PC-9 (cell line): ENCODE results near the gene FRMD6. TPM values are rescaled to one million over a fixed set of nuclear protein-coding genes. Genes with fewer than 3 reads are reported as not detected.
"Not testable (repeated sequence)": the region's sequence is repeated elsewhere in the genome, so short reads cannot be mapped to it uniquely, and the experiment has no call there.

Experiments
- BruUV-seq: library from RNA; stranded (reverse); fragments of 400-500 nt; replicated peaks from 2 replicates; lab custom pipeline; 2021; lab: Mats Ljungman, UMichigan
- CTCF ChIA-PET: fragments of 300-600 bp; sonication (Branson Sonifier 250); formaldehyde crosslinking; loops from one replicate; lab custom pipeline; 2022; ENCODE audit warnings: antibody characterized with exemption; lab: Charles Lee
- POLR2A ChIA-PET: fragments of 300-600 bp; sonication (Branson Sonifier 250); formaldehyde crosslinking; loops from one replicate; lab custom pipeline; 2022; ENCODE audit warnings: antibody characterized with exemption; ENCODE audit not compliant: unreplicated experiment; lab: Charles Lee
- DNase-seq, 2 experiments: peaks; one replicate each; pipeline versions ENCODE4 v3.0.0 to v3.0.0-alpha.2; 2015 to 2022; ENCODE audit warnings: mixed read lengths in 1 of 2
- H2AFZ ChIP-seq: fragments of 200-600 bp; sonication (generic); 2 replicates; pipeline ENCODE4 v1.8.1; 2017; ENCODE audit warnings: antibody characterized with exemption
- H3F3A ChIP-seq: fragments of 200-600 bp; sonication (generic); 2 replicates; pipeline ENCODE4 v1.8.1; 2017; ENCODE audit warnings: antibody characterized with exemption, mild to moderate bottlenecking, low read depth; ENCODE audit not compliant: insufficient read depth
- H3K27ac ChIP-seq: fragments of 200-600 bp; sonication (generic); 2 replicates; pipeline ENCODE4 v1.6.1; 2016; ENCODE audit warnings: mixed run types
- H3K27me3 ChIP-seq: fragments of 200-600 bp; sonication (generic); 2 replicates; pipeline ENCODE4 v1.6.1; 2016; ENCODE audit warnings: low read depth, mixed run types; ENCODE audit not compliant: insufficient read depth
- H3K36me3 ChIP-seq: fragments of 200-600 bp; sonication (generic); 2 replicates; pipeline ENCODE4 v1.6.1; 2016; ENCODE audit warnings: low read depth, mixed run types
- H3K4me1 ChIP-seq: fragments of 200-600 bp; sonication (generic); replicated peaks from 2 replicates; pipeline ENCODE4 v1.6.1; 2016; ENCODE audit warnings: mixed run types; ENCODE audit not compliant: insufficient read depth
- H3K4me2 ChIP-seq: fragments of 200-600 bp; sonication (generic); 2 replicates; pipeline ENCODE4 v1.6.1; 2017; ENCODE audit warnings: mixed run types
- H3K4me3 ChIP-seq: fragments of 200-600 bp; sonication (generic); 2 replicates; pipeline ENCODE4 v1.6.1; 2016; ENCODE audit warnings: mixed run types
- H3K79me2 ChIP-seq: fragments of 200-600 bp; sonication (generic); 2 replicates; pipeline ENCODE4 v1.6.1; 2017; ENCODE audit warnings: low read depth, mixed run types
- H3K9me2 ChIP-seq: fragments of 200-600 bp; sonication (generic); 2 replicates; pipeline ENCODE4 v1.8.1; 2017; ENCODE audit warnings: mild to moderate bottlenecking; ENCODE audit not compliant: insufficient read depth
- H3K9me3 ChIP-seq: fragments of 200-600 bp; sonication (generic); 2 replicates; pipeline ENCODE4 v1.8.1; 2016; ENCODE audit warnings: low read depth; ENCODE audit not compliant: insufficient read depth
- H4K20me1 ChIP-seq: fragments of 200-600 bp; sonication (generic); 2 replicates; pipeline ENCODE4 v1.8.1; 2017; ENCODE audit not compliant: insufficient read depth
- CTCF ChIP-seq: fragments of 200-600 bp; sonication (generic); conservative IDR thresholded peaks from 2 replicates; pipeline ENCODE4 v1.6.1; 2017; ENCODE audit warnings: mixed run types, antibody characterized with exemption, mild to moderate bottlenecking, moderate library complexity
- EZH2 ChIP-seq: fragments of 200-600 bp; sonication (generic); IDR thresholded peaks from 2 replicates; pipeline ENCODE4 v1.8.0; 2017; ENCODE audit warnings: antibody characterized with exemption, low read depth
- intact Hi-C: fragments of 100-400 bp; cut with micrococcal nuclease; formaldehyde crosslinking; loops from one replicate; pipeline ENCODE4 v1.10.0; 2022; ENCODE audit not compliant: unreplicated experiment
- total RNA-seq: library from RNA; stranded (reverse); gene quantifications from 2 replicates; pipeline ENCODE4 v1.2.3, GENCODE V29; 2021

Gene FRMD6
- total RNA-seq, 1 experiment from 2014 or later: 42.9 TPM

GRCh38 chr14:51627313-51627712, 24.4 kb upstream of the FRMD6 start:
- DNase-seq: no peak
- Histone ChIP-seq H3K9me3 (peaks cover 5% of the 10 kb centered on the region; the same call in 1 of the 2 replicates), H3K4me2 (no peak overlapping the region), H3K36me3 (no peaks in the 10 kb centered on the region), H2AFZ (no peak overlapping the region), H3K27ac (no peak overlapping the region), H3K79me2 (no peaks in the 10 kb centered on the region), H3K27me3 (no peaks in the 10 kb centered on the region), H3K4me1 (no peaks in the 10 kb centered on the region), H4K20me1 (no peaks in the 10 kb centered on the region), H3F3A (no peaks in the 10 kb centered on the region), H3K9me2 (0 out of 2 replicates have a peak, but pooled peaks cover 4% of the 10 kb centered on the region), H3K4me3 (no peak overlapping the region)
- ChIA-PET POLR2A (no interaction called here), CTCF (no interaction called here)
- intact Hi-C loops: no loop called here
- no peak for TF ChIP-seq CTCF
- TF ChIP-seq EZH2: no peak
- no TSS peak for BruUV-seq

- no peaks in the 10 kb centered on the region for H3K9me2 ChIP-seq
- no peak overlapping the region for H3K27ac ChIP-seq
- DNase-seq: no peak
- intact Hi-C loops: no loop called here
- peaks cover 5% of the 10 kb centered on the region; the same call in 1 of the 2 replicates for H3K9me3 ChIP-seq
- H3K4me3 ChIP-seq: no peak overlapping the region
- H3K79me2 ChIP-seq: no peaks in the 10 kb centered on the region
- TF ChIP-seq CTCF (no peak), EZH2 (no peak)
- no peaks in the 10 kb centered on the region for H4K20me1 ChIP-seq
- no peak overlapping the region for H3K4me2 ChIP-seq
- CTCF ChIA-PET: no interaction called here
- BruUV-seq: no TSS peak
- H3K27me3 ChIP-seq: no peaks in the 10 kb centered on the region
- POLR2A ChIA-PET: no interaction called here
- H3K4me1 ChIP-seq: no peaks in the 10 kb centered on the region
- H3F3A ChIP-seq: no peaks in the 10 kb centered on the region
- no peak overlapping the region for H2AFZ ChIP-seq
- no peaks in the 10 kb centered on the region for H3K36me3 ChIP-seq
Measured at GRCh38 chr14:51628238-51628637, 23.5 kb upstream of the FRMD6 start.

GRCh38 chr14:51630987-51631386, 20.7 kb upstream of the FRMD6 start:
- H3K36me3 ChIP-seq: no peaks in the 10 kb centered on the region
- no peak overlapping the region for H3K4me3 ChIP-seq
- no peak for TF ChIP-seq EZH2
- TF ChIP-seq CTCF: no peak
- CTCF ChIA-PET: interaction anchor here (0.7 kb wide), 1 partner anchor 106 kb away, joined by 3 read pairs; no protein-coding TSS in a partner anchor
- H3K4me1 ChIP-seq: peaks cover 4% of the 10 kb centered on the region
- POLR2A ChIA-PET: interaction anchor here (0.7 kb wide), 1 partner anchor 60 kb away, joined by 5 read pairs; no protein-coding TSS in a partner anchor
- peaks cover 5% of the 10 kb centered on the region; the same call in 1 of the 2 replicates for H3K9me3 ChIP-seq
- no peak for DNase-seq
- no peak overlapping the region for H3K27ac ChIP-seq
- H3K9me2 ChIP-seq: no peaks in the 10 kb centered on the region
- intact Hi-C loops: no loop called here
- H3K4me2 ChIP-seq: no peak overlapping the region
- no peaks in the 10 kb centered on the region for H3K79me2 ChIP-seq
- H3F3A ChIP-seq: peaks cover 4% of the 10 kb centered on the region; the same call in 1 of the 2 replicates
- no peaks in the 10 kb centered on the region for H4K20me1 ChIP-seq
- H2AFZ ChIP-seq: no peak overlapping the region
- no TSS peak for BruUV-seq
- H3K27me3 ChIP-seq: no peaks in the 10 kb centered on the region

- H3K79me2 ChIP-seq, H2AFZ ChIP-seq, H4K20me1 ChIP-seq, H3K9me2 ChIP-seq, H3K27ac ChIP-seq, H3K4me3 ChIP-seq, BruUV-seq, H3K9me3 ChIP-seq, POLR2A ChIA-PET, intact Hi-C loops, H3K4me2 ChIP-seq, H3K27me3 ChIP-seq, H3K36me3 ChIP-seq, CTCF ChIA-PET, DNase-seq: not testable (repeated sequence)
- Histone ChIP-seq H3K4me1 (peaks cover 15% of the 10 kb centered on the region), H3F3A (peaks cover 11% of the 10 kb centered on the region; the same call in 1 of the 2 replicates)
Measured at GRCh38 chr14:51633298-51633697, 18.4 kb upstream of the FRMD6 start.
